AG20443 (cell line): ENCODE results near the gene CAPN8.
"Not testable (repeated sequence)": the region's sequence is repeated elsewhere in the genome, so short reads cannot be mapped to it uniquely, and the experiment has no call there.

Experiments
- DNase-seq: peaks from one replicate; pipeline ENCODE4 v3.0.0; 2012; ENCODE audit warnings: low spot score, mixed read lengths

The CAPN8 gene

GRCh38 chr1:223525957-223526356, 139.5 kb downstream of the CAPN8 start:
- no peak for DNase-seq

GRCh38 chr1:223525546-223525945, 140.0 kb downstream of the CAPN8 start:
- no peak for DNase-seq

GRCh38 chr1:223524930-223525451, 140.5 kb downstream of the CAPN8 start:
- no peak for DNase-seq

- no peak for DNase-seq
Measured at GRCh38 chr1:223521150-223521549, 144.4 kb downstream of the CAPN8 start.

- no peak for DNase-seq
Measured at GRCh38 chr1:223520200-223520599, 145.3 kb downstream of the CAPN8 start.

- no peak for DNase-seq
Measured at GRCh38 chr1:223519116-223519515, 146.4 kb downstream of the CAPN8 start.

- not testable (repeated sequence) for DNase-seq
Measured at GRCh38 chr1:223518553-223518952, 146.9 kb downstream of the CAPN8 start.

- no peak for DNase-seq
Measured at GRCh38 chr1:223515926-223516325, 149.6 kb downstream of the CAPN8 start.

GRCh38 chr1:223515421-223515820, 150.1 kb downstream of the CAPN8 start:
- DNase-seq, result no peak

GRCh38 chr1:223514644-223515043, 150.9 kb downstream of the CAPN8 start:
- DNase-seq, result no peak

- DNase-seq, result no peak
Measured at GRCh38 chr1:223513309-223513708, 152.2 kb downstream of the CAPN8 start.

- DNase-seq, result no peak
Measured at GRCh38 chr1:223512057-223512456, 153.4 kb downstream of the CAPN8 start.

GRCh38 chr1:223508796-223509195, 156.7 kb downstream of the CAPN8 start:
- no peak for DNase-seq

- DNase-seq, result peak; percentile 90
Measured at GRCh38 chr1:223504741-223505140, 160.8 kb downstream of the CAPN8 start.

GRCh38 chr1:223503348-223503747, 162.2 kb downstream of the CAPN8 start:
- DNase-seq, result no peak

GRCh38 chr1:223500560-223501425, 164.7 kb downstream of the CAPN8 start:
- DNase-seq, result peak; percentile 90

GRCh38 chr1:223496883-223497282, 168.6 kb downstream of the CAPN8 start:
- no peak for DNase-seq

- DNase-seq, result no peak
Measured at GRCh38 chr1:223494926-223495645, 170.4 kb downstream of the CAPN8 start.

GRCh38 chr1:223492044-223492443, 173.5 kb downstream of the CAPN8 start:
- no peak for DNase-seq
